ENCODE data around the gene NIPAL4. TPM values are rescaled to one million over a fixed set of nuclear protein-coding genes. Genes with fewer than 3 reads are reported as not detected.

Gene NIPAL4
- total RNA-seq, 1 experiment from 2014 or later: not detected

GRCh38 chr5:157481265-157481664 is 21.3 kb downstream of the NIPAL4 start:
- Histone ChIP-seq H3T11ph (ENCODE audit: low read length) (no peak overlapping the region), H3K79me1 (ENCODE audit: insufficient read depth, low read depth, low read length, poor library complexity, severe bottlenecking) (no peaks in the 10 kb centered on the region), H3K9ac (ENCODE audit: extremely low read depth, insufficient read length, low read length) (no peak overlapping the region), H2BK120ac (ENCODE audit: low read depth, low read length, poor library complexity, severe bottlenecking) (no peak overlapping the region), H2AFZ (ENCODE audit: low read length) (no peak overlapping the region), H3K27me3 (ENCODE audit: insufficient read depth, low read length) (no peaks in the 10 kb centered on the region), H4K8ac (replicated peaks; ENCODE audit: insufficient read length, low read depth, low read length) (no peak overlapping the region), H3K4ac (ENCODE audit: low read depth, low read length) (no peak overlapping the region), H3K14ac (ENCODE audit: insufficient read depth, low read length) (no peak overlapping the region; the same call in 1 of the 2 replicates), H2BK15ac (ENCODE audit: low read depth, low read length) (no peak overlapping the region), H3K23ac (ENCODE audit: insufficient read length, low read depth, low read length) (no peak overlapping the region), H2BK20ac (ENCODE audit: low read depth, low read length, poor library complexity, severe bottlenecking) (no peak overlapping the region), H3K56ac (ENCODE audit: insufficient read length, low read depth, low read length) (no peak overlapping the region), H4K20me1 (ENCODE audit: control insufficient read depth, insufficient read depth, insufficient read length) (no peaks in the 10 kb centered on the region), H2BK12ac (ENCODE audit: insufficient read length, low read depth, low read length) (no peak overlapping the region), H2BK5ac (ENCODE audit: insufficient read length, low read length) (no peak overlapping the region), H3K79me2 (ENCODE audit: insufficient read depth, low read length) (no peaks in the 10 kb centered on the region), H3K27ac (ENCODE audit: insufficient read length, low read depth, low read length) (no peak overlapping the region), H3K23me2 (ENCODE audit: insufficient read length, low read depth, low read length, poor library complexity, severe bottlenecking) (no peaks in the 10 kb centered on the region), H4K5ac (ENCODE audit: insufficient read length, low read depth, low read length) (no peak overlapping the region), H3K9me3 (ENCODE audit: control insufficient read depth, low read depth, low read length) (no peaks in the 10 kb centered on the region), H3K4me1 (ENCODE audit: insufficient read depth, low read length) (peaks cover 5% of the 10 kb centered on the region; the same call in 1 of the 2 replicates), H2AK5ac (ENCODE audit: insufficient read length, low read length) (no peak overlapping the region), H3K4me2 (ENCODE audit: insufficient read depth, insufficient read length, low read length) (no peak overlapping the region), H4K91ac (ENCODE audit: insufficient read length, low read depth, low read length) (no peak overlapping the region), H3K18ac (ENCODE audit: insufficient read length, low read depth, low read length) (no peak overlapping the region)
- no peak overlapping the region for H3K4me3 Mint-ChIP-seq
- H3K27me3 Mint-ChIP-seq (ENCODE audit: low read depth): no peaks in the 10 kb centered on the region
- no peak overlapping the region for H3K27ac Mint-ChIP-seq
- no CpG with 5 or more reads among the region's 4 CpGs for WGBS (ENCODE audit: extremely low coverage, insufficient read length, low lambda C conversion rate)
- no peaks in the 10 kb centered on the region for H3K9me3 Mint-ChIP-seq
- DNase-seq: no peak
- H3K36me3 Mint-ChIP-seq (ENCODE audit: insufficient read depth in 1 of 3, low read depth in 3 of 3): peaks cover 5 to 15% (median 15%) of the 10 kb centered on the region in 3 experiments; a peak in 6 of 7 replicates
- H3K4me1 Mint-ChIP-seq: peaks cover 20% of the 10 kb centered on the region in 2 experiments
- TF ChIP-seq, protein P1, sequence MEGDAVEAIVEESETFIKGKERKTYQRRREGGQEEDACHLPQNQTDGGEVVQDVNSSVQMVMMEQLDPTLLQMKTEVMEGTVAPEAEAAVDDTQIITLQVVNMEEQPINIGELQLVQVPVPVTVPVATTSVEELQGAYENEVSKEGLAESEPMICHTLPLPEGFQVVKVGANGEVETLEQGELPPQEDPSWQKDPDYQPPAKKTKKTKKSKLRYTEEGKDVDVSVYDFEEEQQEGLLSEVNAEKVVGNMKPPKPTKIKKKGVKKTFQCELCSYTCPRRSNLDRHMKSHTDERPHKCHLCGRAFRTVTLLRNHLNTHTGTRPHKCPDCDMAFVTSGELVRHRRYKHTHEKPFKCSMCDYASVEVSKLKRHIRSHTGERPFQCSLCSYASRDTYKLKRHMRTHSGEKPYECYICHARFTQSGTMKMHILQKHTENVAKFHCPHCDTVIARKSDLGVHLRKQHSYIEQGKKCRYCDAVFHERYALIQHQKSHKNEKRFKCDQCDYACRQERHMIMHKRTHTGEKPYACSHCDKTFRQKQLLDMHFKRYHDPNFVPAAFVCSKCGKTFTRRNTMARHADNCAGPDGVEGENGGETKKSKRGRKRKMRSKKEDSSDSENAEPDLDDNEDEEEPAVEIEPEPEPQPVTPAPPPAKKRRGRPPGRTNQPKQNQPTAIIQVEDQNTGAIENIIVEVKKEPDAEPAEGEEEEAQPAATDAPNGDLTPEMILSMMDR (conservative IDR thresholded peaks at IDR 0.05): no peak
